Neural crest cell (in vitro differentiated cells): ENCODE measurements around the gene STK17B. TPM values are rescaled to one million over a fixed set of nuclear protein-coding genes. Genes with fewer than 3 reads are reported as not detected.

Source experiments
- DNase-seq: peaks from one replicate; pipeline ENCODE4 v3.0.0; 2021; ENCODE audit warnings: low read depth, mixed read lengths, low spot score
- H3K27ac Mint-ChIP-seq: one replicate; pipeline ENCODE4 v1.8.0; 2021; ENCODE audit warnings: mild to moderate bottlenecking, mixed read lengths; ENCODE audit not compliant: unreplicated experiment
- H3K27me3 Mint-ChIP-seq: 2 replicates; pipeline ENCODE4 v1.8.0; 2021; ENCODE audit warnings: low read depth, mild to moderate bottlenecking, mixed read lengths
- H3K36me3 Mint-ChIP-seq: 2 replicates; pipeline ENCODE4 v1.8.0; 2021; ENCODE audit warnings: low read depth, mild to moderate bottlenecking, mixed read lengths
- H3K4me1 Mint-ChIP-seq: 2 replicates; pipeline ENCODE4 v1.8.0; 2021; ENCODE audit warnings: mixed read lengths
- H3K4me3 Mint-ChIP-seq: one replicate; pipeline ENCODE4 v1.8.0; 2021; ENCODE audit warnings: mild to moderate bottlenecking, mixed read lengths
- H3K9me3 Mint-ChIP-seq: 2 replicates; pipeline ENCODE4 v1.8.0; 2021; ENCODE audit warnings: mixed read lengths
- CTCF ChIP-seq: fragments of 200-600 bp; sonication (generic); conservative IDR thresholded peaks from 2 replicates; pipeline ENCODE4 v1.5.0; 2021; ENCODE audit warnings: antibody characterized with exemption, mild to moderate bottlenecking
- total RNA-seq: library from RNA; stranded (reverse); gene quantifications from 2 replicates; pipeline ENCODE4 v1.2.1, GENCODE V29; 2021

STK17B gene
- total RNA-seq, 1 donor from 2014 or later = 7.3 TPM

- H3K36me3 Mint-ChIP-seq = peaks cover 36% of the 10 kb centered on the region
Observed at GRCh38 chr2:196131384-196131937, 39.9 kb downstream of the STK17B start.

GRCh38 chr2:196130039-196130825 lies 41.1 kb downstream of the STK17B start:
- Mint-ChIP-seq H3K4me1 (no peaks in the 10 kb centered on the region), H3K27ac (no peak overlapping the region), H3K27me3 (no peaks in the 10 kb centered on the region), H3K9me3 (peaks cover 18% of the 10 kb centered on the region), H3K36me3 (peaks cover 33% of the 10 kb centered on the region), H3K4me3 (no peak overlapping the region)
- no peak for TF ChIP-seq CTCF
- DNase-seq = no peak

More at GRCh38 chr2:196131384-196131937, 39.9 kb downstream of the STK17B start:
- Mint-ChIP-seq H3K27me3 (no peaks in the 10 kb centered on the region), H3K9me3 (peaks cover 18% of the 10 kb centered on the region), H3K27ac (no peak overlapping the region), H3K4me1 (no peaks in the 10 kb centered on the region), H3K4me3 (no peak overlapping the region)
- TF ChIP-seq CTCF = peak; percentile 46
- DNase-seq = no peak

GRCh38 chr2:196128749-196129148 lies 42.6 kb downstream of the STK17B start:
- no peak overlapping the region for H3K4me3 Mint-ChIP-seq
- peaks cover 28% of the 10 kb centered on the region for H3K36me3 Mint-ChIP-seq
- H3K4me1 Mint-ChIP-seq = peaks cover 5% of the 10 kb centered on the region
- TF ChIP-seq CTCF = no peak
- no peak for DNase-seq
- peaks cover 18% of the 10 kb centered on the region for H3K9me3 Mint-ChIP-seq
- H3K27ac Mint-ChIP-seq = no peak overlapping the region
- H3K27me3 Mint-ChIP-seq = no peaks in the 10 kb centered on the region

GRCh38 chr2:196125596-196125995 lies 45.8 kb downstream of the STK17B start:
- Mint-ChIP-seq H3K9me3 (peaks cover 5% of the 10 kb centered on the region), H3K27me3 (no peaks in the 10 kb centered on the region), H3K36me3 (peaks cover 7% of the 10 kb centered on the region), H3K4me1 (peaks cover 5% of the 10 kb centered on the region), H3K4me3 (no peak overlapping the region), H3K27ac (no peak overlapping the region)
- no peak for DNase-seq
- TF ChIP-seq CTCF = no peak

GRCh38 chr2:196123679-196124373 lies 47.6 kb downstream of the STK17B start:
- DNase-seq = no peak
- no peak overlapping the region for H3K27ac Mint-ChIP-seq
- TF ChIP-seq CTCF = no peak
- peaks cover under 1% of the 10 kb centered on the region for H3K9me3 Mint-ChIP-seq
- H3K4me3 Mint-ChIP-seq = no peak overlapping the region
- no peaks in the 10 kb centered on the region for H3K27me3 Mint-ChIP-seq
- peaks cover 5% of the 10 kb centered on the region for H3K4me1 Mint-ChIP-seq
- peaks cover under 1% of the 10 kb centered on the region for H3K36me3 Mint-ChIP-seq
